Activated CD8-positive, alpha-beta memory T cell treated with anti-CD3 and anti-CD28 coated beads for 36 hours (primary cell): ENCODE data around the gene SYTL1. TPM values are rescaled to one million over a fixed set of nuclear protein-coding genes. Genes with fewer than 3 reads are reported as not detected.

Experiments
- CTCF ChIA-PET: fragments of 350-600 bp; sonication (Branson Sonifier 250); formaldehyde crosslinking; loops from one replicate; lab custom pipeline; 2021; ENCODE audit warnings: antibody characterized with exemption; lab: Charles Lee
- POLR2A ChIA-PET: fragments of 350-600 bp; sonication (Branson Sonifier 250); formaldehyde crosslinking; loops from one replicate; lab custom pipeline; 2021; ENCODE audit warnings: antibody characterized with exemption; lab: Charles Lee
- total RNA-seq, 2 experiments: library from RNA; stranded (reverse); gene quantifications; one replicate each; pipeline ENCODE4 v1.2.3, GENCODE V29; 2021

The SYTL1 gene
- total RNA-seq, 2 experiments from 2014 or later: 16.0 to 20.0 TPM

- ChIA-PET CTCF (interaction anchor here (1.1 to 7.4 kb wide), 2 partner anchors 65 to 101 kb away, joined by 3 to 159 read pairs; no protein-coding TSS in a partner anchor), POLR2A (no interaction called here)
These were observed 57.6 kb downstream of the SYTL1 start for GRCh38 chr1:27399251-27400025.

- CTCF ChIA-PET: interaction anchor here (1.1 to 7.4 kb wide), 6 partner anchors 14 to 206 kb away, joined by 3 to 159 read pairs (median 4); no protein-coding TSS in a partner anchor
- POLR2A ChIA-PET: no interaction called here
These were observed 58.5 kb downstream of the SYTL1 start for GRCh38 chr1:27400082-27400962.

- POLR2A ChIA-PET: no interaction called here
- CTCF ChIA-PET: interaction anchor here (1.2 to 1.5 kb wide), 4 partner anchors 13 to 205 kb away, joined by 3 to 5 read pairs (median 4); no protein-coding TSS in a partner anchor
These were observed 59.1 kb downstream of the SYTL1 start for GRCh38 chr1:27400963-27401341.

GRCh38 chr1:27402349-27402754 is 60.5 kb downstream of the SYTL1 start:
- ChIA-PET POLR2A (no interaction called here), CTCF (interaction anchor here (0.5 to 1.2 kb wide), 3 partner anchors 44 to 98 kb away, joined by 3 to 4 read pairs (median 4); no protein-coding TSS in a partner anchor)

- ChIA-PET CTCF (interaction anchor here (0.6 to 2.0 kb wide), 3 partner anchors 7 to 58 kb away, joined by 4 to 6 read pairs (median 4); no protein-coding TSS in a partner anchor), POLR2A (no interaction called here)
These were observed 61.4 kb downstream of the SYTL1 start for GRCh38 chr1:27403065-27403726.

Other genes starting within 250 kb of the SYTL1 start
- 10 to 100 TPM; 23.9 to 24.2 TPM for gene SLC9A1, start 186.9 kb upstream of the SYTL1 start, total RNA-seq
- gene WDTC1, start 107.4 kb upstream of the SYTL1 start, total RNA-seq: 10 to 100 TPM; 19.1 to 20.1 TPM
- 10 to 100 TPM; 45.5 to 47.3 TPM for gene TMEM222, start 19.9 kb upstream of the SYTL1 start, total RNA-seq
- gene MAP3K6, start 24.9 kb downstream of the SYTL1 start, total RNA-seq: 1 to 10 TPM; 5.0 to 6.0 TPM
- not detected for gene FCN3, start 32.8 kb downstream of the SYTL1 start, total RNA-seq
- not detected for gene CD164L2, start 41.3 kb downstream of the SYTL1 start, total RNA-seq
- 1 to 10 TPM; 3.6 to 4.1 TPM for gene GPR3, start 50.6 kb downstream of the SYTL1 start, total RNA-seq
- 100 to 1,000 TPM; 106 to 110 TPM for gene WASF2, start 148.1 kb downstream of the SYTL1 start, total RNA-seq